Right lobe of liver (tissue), 6 donors: Measurements from ENCODE around the gene PGRMC2. TPM values are rescaled to one million over a fixed set of nuclear protein-coding genes. Genes with fewer than 3 reads are reported as not detected.

ENCODE experiments used
- ATAC-seq, 4 donors: fragments of 200-7000 bp; cut with Tn5 transposase; one replicate each; pipeline ENCODE4 v1.9.1; 2020; ENCODE audit warnings: mild to moderate bottlenecking in 4 of 4, moderate library complexity in 4 of 4
- DNase-seq, 3 donors: peaks; one replicate each; pipeline ENCODE4 v3.0.0-alpha.2; 2020
- H3K27ac ChIP-seq, 3 donors: fragments of 200-600 bp; one replicate each; pipeline ENCODE4 v1.8.0; 2022
- H3K27me3 ChIP-seq, 2 donors: fragments of 200-600 bp; one replicate each; pipeline ENCODE4 v1.8.0; 2022
- H3K36me3 ChIP-seq, 4 donors: fragments of 200-600 bp; sonication (generic) in 1 of 4; one replicate each; pipeline versions ENCODE4 v1.5.1 to v1.8.0; 2017 to 2022; ENCODE audit warnings: control low read depth in 1 of 4
- H3K4me1 ChIP-seq, 4 donors: fragments of 200-600 bp; sonication (generic) in 1 of 4; one replicate each; pipeline versions ENCODE4 v1.5.1 to v1.8.0; 2017 to 2022; ENCODE audit warnings: control low read depth in 1 of 4
- H3K4me3 ChIP-seq, 3 donors: fragments of 200-600 bp; one replicate each; pipeline ENCODE4 v1.8.0; 2022
- H3K9me3 ChIP-seq, 4 donors: fragments of 200-600 bp; sonication (generic) in 1 of 4; one replicate each; pipeline versions ENCODE4 v1.5.1 to v1.8.0; 2017 to 2022; ENCODE audit warnings: control low read depth in 1 of 4
- CTCF ChIP-seq, 4 donors: fragments of 200-600 bp in 3 of 4; fragments of 450-650 bp in 1 of 4; IDR thresholded peaks; one replicate each; pipeline versions ENCODE4 v1.5.1 to v1.8.0; 2016 to 2022; ENCODE audit warnings: antibody characterized with exemption in 4 of 4, mild to moderate bottlenecking in 2 of 4
- POLR2A ChIP-seq: fragments of 450-650 bp; IDR thresholded peaks from one replicate; pipeline ENCODE4 v1.6.1; 2017; ENCODE audit warnings: antibody characterized with exemption, mild to moderate bottlenecking
- WGBS: methylation state at CpG from one replicate; pipeline ENCODE4 v1.1.6; 2018; ENCODE audit warnings: low coverage, low lambda C conversion rate; ENCODE audit not compliant: insufficient coverage; ENCODE audit errors: missing lambda C conversion rate; 5-methylcytosine and 5-hydroxymethylcytosine counted together
- intact Hi-C, 2 donors: fragments of 100-400 bp; cut with DNase I; formaldehyde crosslinking; loops; one replicate each; pipeline versions ENCODE4 v1.11.2 to v1.14.1; 2022
- total RNA-seq, 6 experiments: library from RNA; depleted of rRNA in 2 of 6; stranded (reverse); fragments of >200 nt in 2 of 6; fragmentation: NEBNext Ultra II Directional in 3 of 6; extraction: Animal tissue kit (Norgen Biotek cat#: 25700) in 3 of 6; gene quantifications; one replicate each; pipeline versions ENCODE4 v1.1.0 to v1.2.4, GENCODE V29; 2016 to 2023
- donor health status: DM: no; HTN: yes; CAD: no.
- donor health status: DM: no; HTN: no; CAD: no.
- donor health status: DM: no; HTN: no; CAD: no.
- donor health status: DM: no; HTN: yes; CAD: no.
- donor health status: DM: no; HTN: yes; CAD: no.

Gene PGRMC2
- total RNA-seq, 6 experiments from 2014 or later, result 54.3 to 129 (median 65.7) TPM

GRCh38 chr4:128287871-128288688 is 467 bp upstream of the PGRMC2 start:
- H3K9me3 ChIP-seq, result no peaks in the 10 kb centered on the region
- WGBS, result 1% methylated on average over 32 of the region's 86 CpGs
- H3K4me3 ChIP-seq, result peak overlapping the region; percentile 69 to 82 (median 74)
- no peaks in the 10 kb centered on the region for H3K36me3 ChIP-seq
- no peaks in the 10 kb centered on the region for H3K27me3 ChIP-seq
- H3K27ac ChIP-seq, result peak overlapping the region; percentile 91 to 92 (median 91)
- TF ChIP-seq POLR2A (peak; percentile 84), CTCF (IDR thresholded peaks at IDR 0.05) (peak; percentile 6 to 48 (median 17))
- peak; percentile 83 to 93 (median 86) for ATAC-seq
- intact Hi-C loops, result no loop called here
- peak; percentile 99 to 100 (median 100) for DNase-seq
- H3K4me1 ChIP-seq, result peaks cover 0 to 30% (median under 1%) of the 10 kb centered on the region in 4 donors

GRCh38 chr4:128286474-128287058 is 1.0 kb downstream of the PGRMC2 start:
- H3K4me1 ChIP-seq, result peaks cover 0 to 30% (median 8%) of the 10 kb centered on the region in 4 donors
- no peaks in the 10 kb centered on the region for H3K27me3 ChIP-seq
- peak overlapping the region; percentile 69 to 82 (median 74) for H3K4me3 ChIP-seq
- H3K9me3 ChIP-seq, result no peaks in the 10 kb centered on the region
- 0% methylated on average over 11 of the region's 11 CpGs for WGBS
- intact Hi-C loops, result no loop called here
- ATAC-seq (peak in 1 of 4 donors; percentile 5), DNase-seq (no peak)
- H3K36me3 ChIP-seq, result no peaks in the 10 kb centered on the region
- H3K27ac ChIP-seq, result peak overlapping the region; percentile 57 to 87 (median 65)
- TF ChIP-seq CTCF (IDR thresholded peaks at IDR 0.05) (no peak), POLR2A (no peak)

GRCh38 chr4:128285085-128285997 is 2.3 kb downstream of the PGRMC2 start:
- 25% methylated on average over 18 of the region's 18 CpGs for WGBS
- no peak for TF ChIP-seq CTCF (IDR thresholded peaks at IDR 0.05)
- no peak for TF ChIP-seq POLR2A
- H3K36me3 ChIP-seq, result no peaks in the 10 kb centered on the region
- DNase-seq (peak in 2 of 3 donors; percentile 56 to 60), ATAC-seq (peak in 1 of 4 donors; percentile 19)
- peaks cover 0 to 36% (median 8%) of the 10 kb centered on the region in 4 donors for H3K4me1 ChIP-seq
- intact Hi-C loops, result no loop called here
- H3K27me3 ChIP-seq, result no peaks in the 10 kb centered on the region
- H3K27ac ChIP-seq, result peak overlapping the region; percentile 57 to 87 (median 65)
- H3K4me3 ChIP-seq, result peak overlapping the region; percentile 69 to 82 (median 74)
- H3K9me3 ChIP-seq, result no peaks in the 10 kb centered on the region

- peaks cover 0 to 45% (median 12%) of the 10 kb centered on the region in 4 donors for H3K4me1 ChIP-seq
- intact Hi-C loops, result no loop called here
Measured at GRCh38 chr4:128284317-128284716, 3.3 kb downstream of the PGRMC2 start.

More at GRCh38 chr4:128284317-128284716, 3.3 kb downstream of the PGRMC2 start:
- H3K4me3 ChIP-seq, result peak overlapping the region; percentile 69 to 82 (median 74)
- no peaks in the 10 kb centered on the region for H3K27me3 ChIP-seq
- no peak for DNase-seq
- peak in 1 of 4 donors; percentile 29 for TF ChIP-seq CTCF (IDR thresholded peaks at IDR 0.05)
- no peak for TF ChIP-seq POLR2A
- peak overlapping the region; percentile 57 to 87 (median 65) for H3K27ac ChIP-seq
- no peak for ATAC-seq
- WGBS, result 38% methylated on average over 1 of the region's 1 CpG
- H3K9me3 ChIP-seq, result no peaks in the 10 kb centered on the region
- H3K36me3 ChIP-seq, result no peaks in the 10 kb centered on the region
